ENCODE measurements around the gene CTNNAL1. TPM values are rescaled to one million over a fixed set of nuclear protein-coding genes. Genes with fewer than 3 reads are reported as not detected.
"Not testable (repeated sequence)": the region's sequence is repeated elsewhere in the genome, so short reads cannot be mapped to it uniquely, and the experiment has no call there.

CTNNAL1 gene
- 10 to 100 TPM in 1 of 2 donors, 1 to 10 TPM in 1; 7.6 to 13.1 TPM for total RNA-seq
- long read RNA-seq, transcript CTNNAL1-201 (19 exons, 2,490 nt): major isoform, 19 of 27 reads
- long read RNA-seq, partial matches to known transcripts: 3 of 27 reads
- long read RNA-seq, other reads (novel, unspliced or antisense): 5 of 27 reads

GRCh38 chr9:109012876-109013678, at the start of gene CTNNAL1:
Gene CTNNAL1 (minus strand): TSS chr9:109013499. CDS start chr9:109013442, 57 bp downstream.
- DNase-seq (peak; percentile 93 to 97), ATAC-seq (peak; percentile 93)
- intact Hi-C loops (cut with DNase I, micrococcal nuclease): no loop called here

- intact Hi-C loops (cut with DNase I, micrococcal nuclease): no loop called here
- DNase-seq: no peak
Measured at GRCh38 chr9:109062543-109062942, 49.2 kb upstream of the CTNNAL1 start.

GRCh38 chr9:109060191-109060590, 46.9 kb upstream of the CTNNAL1 start:
- peak; percentile 91 for ATAC-seq
- no peak for DNase-seq
- intact Hi-C loops (cut with DNase I, micrococcal nuclease): no loop called here

More at GRCh38 chr9:109062543-109062942, 49.2 kb upstream of the CTNNAL1 start:
- ATAC-seq: no peak

- intact Hi-C loops (cut with DNase I, micrococcal nuclease); DNase-seq; ATAC-seq: not testable (repeated sequence)
Measured at GRCh38 chr9:109053121-109053520, 39.8 kb upstream of the CTNNAL1 start.

- no peak for ATAC-seq
- intact Hi-C loops (cut with DNase I, micrococcal nuclease): no loop called here
Measured at GRCh38 chr9:109052416-109052815, 39.1 kb upstream of the CTNNAL1 start.

GRCh38 chr9:109051733-109052132, 38.4 kb upstream of the CTNNAL1 start:
- intact Hi-C loops (cut with DNase I, micrococcal nuclease): no loop called here
- no peak for ATAC-seq
- DNase-seq: no peak

More at GRCh38 chr9:109052416-109052815, 39.1 kb upstream of the CTNNAL1 start:
- no peak for DNase-seq

GRCh38 chr9:109050444-109050843, 37.1 kb upstream of the CTNNAL1 start:
- DNase-seq (no peak), ATAC-seq (no peak)
- intact Hi-C loops (cut with DNase I, micrococcal nuclease): no loop called here

- intact Hi-C loops (cut with DNase I, micrococcal nuclease): no loop called here
- DNase-seq (no peak), ATAC-seq (no peak)
Measured at GRCh38 chr9:109048822-109049221, 35.5 kb upstream of the CTNNAL1 start.

GRCh38 chr9:109047259-109047658, 34.0 kb upstream of the CTNNAL1 start:
- DNase-seq (no peak), ATAC-seq (no peak)
- intact Hi-C loops (cut with DNase I, micrococcal nuclease): no loop called here

GRCh38 chr9:109046346-109046745, 33.0 kb upstream of the CTNNAL1 start:
- ATAC-seq (no peak), DNase-seq (no peak)
- intact Hi-C loops (cut with DNase I, micrococcal nuclease): no loop called here

GRCh38 chr9:109043578-109043977, 30.3 kb upstream of the CTNNAL1 start:
- DNase-seq (no peak), ATAC-seq (no peak)
- intact Hi-C loops (cut with DNase I, micrococcal nuclease): no loop called here

GRCh38 chr9:109040571-109040970, 27.3 kb upstream of the CTNNAL1 start:
- ATAC-seq (no peak), DNase-seq (no peak)
- intact Hi-C loops (cut with DNase I, micrococcal nuclease): no loop called here

GRCh38 chr9:109039539-109039938, 26.2 kb upstream of the CTNNAL1 start:
- DNase-seq: no peak
- ATAC-seq: no peak
- intact Hi-C loops (cut with DNase I, micrococcal nuclease): no loop called here

- ATAC-seq (no peak), DNase-seq (no peak)
- intact Hi-C loops (cut with DNase I, micrococcal nuclease): no loop called here
Measured at GRCh38 chr9:109037946-109038715, 24.8 kb upstream of the CTNNAL1 start.

GRCh38 chr9:109036744-109037680, 23.7 kb upstream of the CTNNAL1 start:
- intact Hi-C loops (cut with DNase I, micrococcal nuclease): no loop called here
- no peak for ATAC-seq
- no peak for DNase-seq

- no peak for DNase-seq
- intact Hi-C loops (cut with DNase I, micrococcal nuclease): no loop called here
- no peak for ATAC-seq
Measured at GRCh38 chr9:109035684-109036423, 22.6 kb upstream of the CTNNAL1 start.

GRCh38 chr9:109033941-109034700, 20.8 kb upstream of the CTNNAL1 start:
- intact Hi-C loops (cut with DNase I, micrococcal nuclease): no loop called here
- ATAC-seq (no peak), DNase-seq (no peak)

All from left colon (tissue), 2 donors.